Measurements from ENCODE around the gene TTLL10.

TTLL10 gene

DNA sequence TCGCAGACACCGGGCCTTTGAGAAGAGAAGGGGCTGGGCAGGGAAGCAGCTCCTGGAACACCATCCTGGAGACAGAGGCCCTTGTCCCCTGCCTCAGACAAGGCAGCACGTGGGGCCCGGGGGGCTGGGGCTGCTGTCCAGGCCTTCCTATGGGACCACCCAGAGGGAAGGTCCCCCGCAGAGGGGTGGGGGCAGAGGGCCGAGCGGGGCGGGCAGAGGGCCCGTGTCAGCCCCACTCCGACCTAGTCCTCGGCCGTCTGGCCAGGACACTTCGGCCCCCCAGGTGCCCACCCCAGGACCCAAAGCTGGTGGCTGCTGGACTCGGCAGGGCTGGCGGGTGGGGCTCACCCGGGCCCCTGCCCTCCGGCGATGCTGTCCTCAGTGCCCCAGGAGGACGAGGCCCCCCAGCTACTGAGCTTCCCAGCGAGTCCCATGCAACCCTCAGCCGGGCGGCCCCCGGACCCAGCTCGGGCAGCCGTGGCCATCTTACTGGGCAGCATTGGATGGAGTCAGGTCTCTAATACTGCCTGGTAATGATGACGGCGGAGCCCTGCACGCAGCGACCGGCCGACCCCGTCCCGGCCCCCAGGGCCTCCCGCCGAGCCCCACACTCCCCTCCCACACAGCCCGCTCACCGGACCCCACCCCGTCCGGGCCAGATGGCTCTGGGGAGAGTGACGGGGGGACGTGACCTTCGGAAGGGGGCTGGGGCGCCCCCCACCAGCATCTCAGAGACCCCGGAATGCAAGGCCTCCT, 6.9 kb upstream of the TTLL10 start:
- in situ Hi-C loops (cut with HindIII; ENCODE audit: low sequenced_read_pairs), result no loop called here
- no peak overlapping the region for H3K4me3 ChIP-seq (ENCODE audit: low read depth, low read length)
- TF ChIP-seq, protein P1, sequence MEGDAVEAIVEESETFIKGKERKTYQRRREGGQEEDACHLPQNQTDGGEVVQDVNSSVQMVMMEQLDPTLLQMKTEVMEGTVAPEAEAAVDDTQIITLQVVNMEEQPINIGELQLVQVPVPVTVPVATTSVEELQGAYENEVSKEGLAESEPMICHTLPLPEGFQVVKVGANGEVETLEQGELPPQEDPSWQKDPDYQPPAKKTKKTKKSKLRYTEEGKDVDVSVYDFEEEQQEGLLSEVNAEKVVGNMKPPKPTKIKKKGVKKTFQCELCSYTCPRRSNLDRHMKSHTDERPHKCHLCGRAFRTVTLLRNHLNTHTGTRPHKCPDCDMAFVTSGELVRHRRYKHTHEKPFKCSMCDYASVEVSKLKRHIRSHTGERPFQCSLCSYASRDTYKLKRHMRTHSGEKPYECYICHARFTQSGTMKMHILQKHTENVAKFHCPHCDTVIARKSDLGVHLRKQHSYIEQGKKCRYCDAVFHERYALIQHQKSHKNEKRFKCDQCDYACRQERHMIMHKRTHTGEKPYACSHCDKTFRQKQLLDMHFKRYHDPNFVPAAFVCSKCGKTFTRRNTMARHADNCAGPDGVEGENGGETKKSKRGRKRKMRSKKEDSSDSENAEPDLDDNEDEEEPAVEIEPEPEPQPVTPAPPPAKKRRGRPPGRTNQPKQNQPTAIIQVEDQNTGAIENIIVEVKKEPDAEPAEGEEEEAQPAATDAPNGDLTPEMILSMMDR (IDR thresholded peaks at IDR 0.05; ENCODE audit: low read depth, low read length), result no peak
- DNase-seq (ENCODE audit: low read depth, low spot score), result no peak

DNA sequence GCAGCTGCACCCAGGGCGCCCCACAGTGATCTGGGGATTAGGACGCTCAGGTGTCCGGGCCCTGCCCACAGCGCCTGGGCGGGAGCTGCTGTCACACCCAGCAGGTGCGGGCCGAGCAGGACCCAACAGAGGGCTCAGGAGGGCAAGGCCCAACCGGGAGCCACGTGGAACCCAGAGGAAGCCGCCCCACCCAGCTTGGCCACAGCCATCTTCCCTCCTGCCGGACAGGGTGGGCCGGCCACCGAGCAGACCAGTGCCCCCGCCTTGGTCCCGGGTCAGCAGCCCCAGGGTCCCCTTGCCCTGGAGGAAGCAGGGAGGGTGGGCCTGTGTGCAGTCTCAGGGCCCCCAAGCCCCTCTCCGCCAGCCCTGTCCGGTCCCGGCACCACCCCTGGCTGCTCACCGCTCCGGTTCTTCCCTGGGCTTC, 6.3 kb upstream of the TTLL10 start:
- in situ Hi-C loops (cut with HindIII; ENCODE audit: low sequenced_read_pairs), result no loop called here
- no peak for DNase-seq (ENCODE audit: low read depth, low spot score)
- H3K4me3 ChIP-seq (ENCODE audit: low read depth, low read length), result no peak overlapping the region
- TF ChIP-seq, protein P1 (IDR thresholded peaks at IDR 0.05; ENCODE audit: low read depth, low read length), result no peak

DNA sequence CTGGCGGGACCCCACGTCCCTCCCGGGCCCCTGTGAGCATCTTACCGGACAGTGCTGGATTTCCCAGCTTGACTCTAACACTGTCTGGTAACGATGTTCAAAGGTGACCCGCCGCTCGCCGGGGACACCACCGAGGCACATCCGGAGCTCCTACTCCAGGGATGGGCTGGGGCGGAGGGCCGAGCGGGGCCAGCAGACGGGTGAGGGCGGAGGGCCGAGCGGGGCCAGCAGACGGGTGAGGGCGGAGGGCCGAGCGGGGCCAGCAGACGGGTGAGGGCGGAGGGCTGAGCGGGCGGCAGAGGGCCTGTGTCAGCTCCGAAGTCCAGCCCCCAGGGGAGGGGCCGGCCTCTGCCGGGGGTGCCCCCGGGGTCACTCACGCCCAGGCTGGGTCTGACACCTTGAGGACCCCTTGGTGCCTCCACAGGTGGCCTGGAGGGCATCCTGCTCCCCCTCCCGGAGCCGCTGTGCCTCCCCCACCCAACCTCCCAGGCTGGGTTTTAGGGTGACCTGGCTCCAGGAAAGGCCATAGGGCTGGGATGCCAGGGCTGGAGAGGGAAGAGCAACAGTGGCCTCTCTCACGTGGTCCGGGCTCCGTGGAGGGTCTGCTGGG, 5.7 kb upstream of the TTLL10 start:
- in situ Hi-C loops (cut with HindIII; ENCODE audit: low sequenced_read_pairs), result no loop called here
- TF ChIP-seq, protein P1 (IDR thresholded peaks at IDR 0.05; ENCODE audit: low read depth, low read length), result no peak
- no peak for DNase-seq (ENCODE audit: low read depth, low spot score)
- no peak overlapping the region for H3K4me3 ChIP-seq (ENCODE audit: low read depth, low read length)

GRCh38 chr1:1168451-1169411, 4.9 kb upstream of the TTLL10 start:
- TF ChIP-seq, protein P1 (IDR thresholded peaks at IDR 0.05; ENCODE audit: low read depth, low read length), result no peak
- in situ Hi-C loops (cut with HindIII; ENCODE audit: low sequenced_read_pairs), result no loop called here
- no peak for DNase-seq (ENCODE audit: low read depth, low spot score)
- H3K4me3 ChIP-seq (ENCODE audit: low read depth, low read length), result no peak overlapping the region

- TF ChIP-seq, protein P1 (IDR thresholded peaks at IDR 0.05; ENCODE audit: low read depth, low read length), result no peak
- in situ Hi-C loops (cut with HindIII; ENCODE audit: low sequenced_read_pairs), result no loop called here
- no peak overlapping the region for H3K4me3 ChIP-seq (ENCODE audit: low read depth, low read length)
- DNase-seq (ENCODE audit: low read depth, low spot score), result no peak
Measured at GRCh38 chr1:1169429-1170214, 4.1 kb upstream of the TTLL10 start.
